Measurements from ENCODE around the gene AEBP2.

DNA sequence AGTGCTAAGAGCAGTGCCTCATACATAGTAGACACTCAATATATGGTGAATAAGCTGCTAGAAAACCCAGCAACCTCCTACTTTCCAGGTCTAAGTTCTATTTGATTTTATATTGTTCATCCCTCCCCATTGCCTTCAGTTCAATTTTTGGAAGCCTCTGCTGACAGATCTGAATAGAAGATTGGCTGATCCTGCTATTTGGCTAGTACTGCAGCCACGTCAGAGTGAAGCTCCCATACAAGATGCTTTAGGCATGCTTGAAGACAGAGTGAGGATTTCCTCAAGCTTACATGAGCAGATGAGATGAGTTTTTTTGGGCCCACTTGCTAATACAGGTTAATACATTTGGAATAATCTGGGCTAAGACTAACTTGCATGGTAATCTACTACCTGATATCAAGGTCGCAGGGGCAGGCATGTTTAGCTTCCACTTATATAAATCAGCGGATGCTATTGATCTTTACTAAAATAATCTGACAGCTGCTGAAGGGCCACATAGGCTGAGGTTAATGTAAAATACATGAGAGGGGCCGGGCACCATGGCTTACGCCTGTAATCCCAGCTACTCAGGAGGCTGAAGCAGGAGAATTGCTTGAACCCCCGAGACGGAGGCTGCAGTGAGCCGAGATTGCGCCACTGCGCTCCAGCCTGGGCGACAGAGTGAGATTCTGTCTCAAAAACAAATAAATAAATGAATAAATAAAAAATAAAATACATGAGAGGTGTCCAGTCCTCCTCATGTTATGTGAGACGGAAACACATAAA, 15.9 kb upstream of the AEBP2 start:
- TF ChIP-seq, protein P1, sequence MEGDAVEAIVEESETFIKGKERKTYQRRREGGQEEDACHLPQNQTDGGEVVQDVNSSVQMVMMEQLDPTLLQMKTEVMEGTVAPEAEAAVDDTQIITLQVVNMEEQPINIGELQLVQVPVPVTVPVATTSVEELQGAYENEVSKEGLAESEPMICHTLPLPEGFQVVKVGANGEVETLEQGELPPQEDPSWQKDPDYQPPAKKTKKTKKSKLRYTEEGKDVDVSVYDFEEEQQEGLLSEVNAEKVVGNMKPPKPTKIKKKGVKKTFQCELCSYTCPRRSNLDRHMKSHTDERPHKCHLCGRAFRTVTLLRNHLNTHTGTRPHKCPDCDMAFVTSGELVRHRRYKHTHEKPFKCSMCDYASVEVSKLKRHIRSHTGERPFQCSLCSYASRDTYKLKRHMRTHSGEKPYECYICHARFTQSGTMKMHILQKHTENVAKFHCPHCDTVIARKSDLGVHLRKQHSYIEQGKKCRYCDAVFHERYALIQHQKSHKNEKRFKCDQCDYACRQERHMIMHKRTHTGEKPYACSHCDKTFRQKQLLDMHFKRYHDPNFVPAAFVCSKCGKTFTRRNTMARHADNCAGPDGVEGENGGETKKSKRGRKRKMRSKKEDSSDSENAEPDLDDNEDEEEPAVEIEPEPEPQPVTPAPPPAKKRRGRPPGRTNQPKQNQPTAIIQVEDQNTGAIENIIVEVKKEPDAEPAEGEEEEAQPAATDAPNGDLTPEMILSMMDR (IDR thresholded peaks at IDR 0.05) = no peak
- TF ChIP-seq POLR2A (IDR thresholded peaks at IDR 0.05) = no peak

Data from gastroesophageal sphincter (tissue), 3 donors.